HG02763 (cell line): ENCODE data around the gene UTP14C.
"Not testable (repeated sequence)": the region's sequence is repeated elsewhere in the genome, so short reads cannot be mapped to it uniquely, and the experiment has no call there.

Source experiments
- ATAC-seq: cut with Tn5 transposase; IDR thresholded peaks from one replicate; pipeline ENCODE4 v1.9.1; 2021; ENCODE audit warnings: mild to moderate bottlenecking, moderate library complexity; ENCODE audit not compliant: unreplicated experiment

Gene UTP14C

DNA sequence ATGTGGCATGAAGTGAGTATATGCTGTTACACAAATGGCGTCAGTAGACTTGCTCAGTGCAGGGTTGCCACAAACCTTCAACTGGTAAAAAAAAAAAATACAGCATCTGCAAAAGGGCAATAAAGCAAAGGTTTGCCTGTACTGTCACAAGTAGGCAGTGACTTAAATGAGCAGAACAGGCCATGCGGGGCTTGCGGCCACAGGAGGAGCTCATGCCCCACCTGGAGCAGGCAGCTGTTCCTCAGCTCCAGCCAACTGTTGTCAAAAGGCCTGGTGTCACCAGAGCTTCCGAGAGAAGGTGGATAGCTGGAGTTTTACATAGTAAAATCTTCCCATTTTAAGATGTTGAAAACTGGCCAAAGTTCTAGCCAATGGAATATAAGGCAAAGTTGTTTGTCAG, 20.9 kb upstream of the UTP14C start:
- ATAC-seq, result no peak

DNA sequence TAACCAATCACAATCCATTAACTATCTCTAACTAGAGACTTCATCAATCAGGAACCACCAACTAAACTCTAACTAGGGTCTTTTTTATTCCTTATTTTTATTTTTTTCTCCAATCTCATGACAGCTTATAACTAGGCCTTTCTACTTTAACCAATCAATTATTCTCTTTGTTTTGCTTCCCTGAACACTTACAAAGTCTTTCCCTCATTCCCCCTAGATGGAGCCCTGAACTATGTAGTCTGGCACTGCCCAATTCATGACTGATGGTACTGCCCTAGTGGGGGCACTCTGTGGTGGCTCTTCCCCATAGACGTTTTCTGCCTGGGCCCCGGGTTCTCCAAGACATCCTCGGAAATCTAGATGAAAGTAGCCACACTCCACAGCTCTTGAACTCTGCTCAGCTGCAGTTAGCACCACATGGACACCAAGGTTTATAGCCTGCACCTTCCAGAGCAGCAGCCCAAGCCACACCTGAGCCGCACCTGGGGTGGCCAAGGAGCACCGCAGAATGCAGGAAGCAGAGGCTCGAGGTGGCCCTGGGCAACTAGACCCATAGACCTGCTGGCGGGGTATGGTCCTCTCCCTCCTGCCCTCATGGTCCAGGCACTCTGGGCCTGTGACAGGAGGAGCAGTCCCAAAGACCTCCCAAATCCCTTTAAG, 19.9 kb upstream of the UTP14C start:
- ATAC-seq, result no peak

DNA sequence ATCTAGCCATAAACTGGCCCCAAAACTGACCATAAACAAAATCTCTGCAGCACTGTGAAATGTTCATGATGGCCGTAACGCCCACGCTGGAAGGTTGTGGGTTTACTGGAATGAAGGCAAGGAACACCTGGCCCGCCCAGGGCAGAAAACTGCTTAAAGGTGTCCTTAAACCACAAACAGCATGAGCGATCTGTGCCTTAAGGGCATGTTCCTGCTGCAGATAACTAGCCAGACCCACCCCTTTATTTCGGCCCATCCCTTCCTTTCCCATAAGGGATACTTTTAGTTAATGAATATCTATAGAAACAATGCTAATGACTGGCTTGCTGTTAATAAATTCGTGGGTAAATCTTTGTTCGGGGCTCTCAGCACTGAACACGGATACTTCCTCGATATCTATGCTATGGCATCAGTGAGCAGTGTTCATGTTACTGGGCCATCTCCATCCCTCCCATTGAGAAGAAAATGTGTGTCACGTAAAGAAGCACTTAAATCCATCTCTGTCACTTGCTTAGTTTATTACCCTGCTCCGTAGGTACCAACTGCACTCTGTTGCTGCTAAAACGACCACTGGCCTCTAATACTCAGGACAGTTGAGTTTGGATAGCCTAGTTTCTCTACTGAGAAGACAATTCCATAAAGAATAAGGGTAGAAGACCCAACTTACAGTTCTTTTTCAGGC, 18.5 kb upstream of the UTP14C start:
- no peak for ATAC-seq

- no peak for ATAC-seq
These were observed 17.8 kb upstream of the UTP14C start for GRCh38 chr13:52006523-52007245.

DNA sequence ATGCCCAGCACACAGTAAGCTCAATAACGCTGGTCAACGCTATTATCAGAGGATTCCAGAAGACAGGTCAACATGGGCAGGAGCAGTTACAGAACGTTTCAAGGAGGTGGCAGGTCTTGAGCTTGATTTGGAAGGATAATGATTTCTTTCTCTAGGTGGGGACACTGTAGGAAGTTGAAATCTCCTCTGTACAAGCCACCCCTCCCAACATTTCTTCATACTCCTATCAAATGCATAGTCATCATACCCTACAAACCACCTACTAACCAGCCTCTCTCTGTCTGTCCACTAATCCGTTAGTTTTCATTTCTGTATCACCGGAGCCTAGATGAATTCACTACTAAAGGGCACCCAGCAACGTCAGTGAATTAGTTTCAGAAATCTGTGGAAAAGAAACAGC, 14.5 kb upstream of the UTP14C start:
- ATAC-seq, result no peak

GRCh38 chr13:52010890-52011631, 13.4 kb upstream of the UTP14C start, which contains the start of gene ATP7B:
Gene ATP7B, minus strand, starts transcription at chr13:52011450. Its CDS starts 113 bp downstream, at chr13:52011337.
- ATAC-seq, result no peak

GRCh38 chr13:52011632-52012511, 12.6 kb upstream of the UTP14C start, which contains the start of gene ALG11:
Gene ALG11, plus strand, starts transcription at chr13:52012398. Its CDS starts 21 bp downstream, at chr13:52012419.
- peak; percentile 99 for ATAC-seq

- no peak for ATAC-seq
These were observed 12.0 kb upstream of the UTP14C start for GRCh38 chr13:52012512-52012836.

DNA sequence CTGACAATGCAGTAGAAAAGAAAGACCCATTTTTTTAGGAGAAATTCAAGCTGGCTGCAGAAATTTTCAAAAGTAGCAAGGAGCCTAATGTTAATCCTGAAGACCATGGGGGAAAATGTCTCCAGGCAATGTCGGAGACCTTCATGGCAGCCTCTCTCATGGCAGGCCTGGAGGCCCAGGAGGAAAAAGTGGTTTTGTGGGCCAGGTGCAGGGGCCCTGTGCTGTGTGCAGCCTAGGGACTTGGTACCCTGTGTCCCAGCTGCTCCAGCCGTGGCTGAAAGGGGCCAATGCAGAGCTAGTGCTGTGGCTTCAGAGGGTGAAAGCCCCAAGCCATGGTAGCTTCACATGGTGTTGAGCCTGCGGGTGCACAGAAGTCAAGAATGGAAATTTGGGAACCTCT, 8.2 kb upstream of the UTP14C start:
- ATAC-seq, result no peak

DNA sequence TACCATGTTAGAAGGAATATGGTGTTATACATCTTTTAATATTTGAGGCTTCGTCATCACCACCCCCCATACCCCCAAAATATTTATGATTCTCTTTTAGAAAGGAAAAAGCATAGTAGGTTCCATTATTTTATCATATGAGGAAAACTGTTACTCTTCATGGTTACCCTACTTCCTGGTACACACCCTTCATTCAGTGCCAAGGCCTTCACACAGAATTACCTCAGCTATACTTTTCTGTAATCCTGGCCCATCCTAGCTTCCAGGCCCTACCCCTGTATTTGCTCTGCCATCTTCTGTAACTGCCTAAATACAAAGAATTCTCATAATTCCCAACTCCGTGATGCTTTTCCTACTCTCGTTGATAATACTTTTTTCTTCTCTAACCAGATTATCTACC, 4.3 kb upstream of the UTP14C start:
- no peak for ATAC-seq

DNA sequence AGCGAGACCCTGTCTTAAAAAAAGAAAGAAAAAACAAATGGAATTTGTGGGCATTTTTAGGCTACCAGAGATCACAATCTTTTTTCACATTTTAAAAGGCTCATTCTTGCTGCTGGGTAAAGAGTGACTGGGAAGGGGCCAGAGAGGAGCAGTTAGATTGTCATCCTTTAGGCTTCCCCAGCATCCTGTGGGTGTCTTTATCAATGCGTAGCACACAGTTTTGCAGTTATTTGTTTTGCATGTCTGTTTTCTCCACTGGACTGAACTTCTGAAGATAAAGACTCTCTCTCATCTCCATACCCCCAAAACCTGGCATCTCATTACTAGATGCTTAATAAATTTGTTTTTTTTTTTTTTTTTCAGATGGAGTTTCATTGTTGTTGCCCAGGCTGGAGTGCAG, 2.1 kb upstream of the UTP14C start:
- ATAC-seq, result no peak

DNA sequence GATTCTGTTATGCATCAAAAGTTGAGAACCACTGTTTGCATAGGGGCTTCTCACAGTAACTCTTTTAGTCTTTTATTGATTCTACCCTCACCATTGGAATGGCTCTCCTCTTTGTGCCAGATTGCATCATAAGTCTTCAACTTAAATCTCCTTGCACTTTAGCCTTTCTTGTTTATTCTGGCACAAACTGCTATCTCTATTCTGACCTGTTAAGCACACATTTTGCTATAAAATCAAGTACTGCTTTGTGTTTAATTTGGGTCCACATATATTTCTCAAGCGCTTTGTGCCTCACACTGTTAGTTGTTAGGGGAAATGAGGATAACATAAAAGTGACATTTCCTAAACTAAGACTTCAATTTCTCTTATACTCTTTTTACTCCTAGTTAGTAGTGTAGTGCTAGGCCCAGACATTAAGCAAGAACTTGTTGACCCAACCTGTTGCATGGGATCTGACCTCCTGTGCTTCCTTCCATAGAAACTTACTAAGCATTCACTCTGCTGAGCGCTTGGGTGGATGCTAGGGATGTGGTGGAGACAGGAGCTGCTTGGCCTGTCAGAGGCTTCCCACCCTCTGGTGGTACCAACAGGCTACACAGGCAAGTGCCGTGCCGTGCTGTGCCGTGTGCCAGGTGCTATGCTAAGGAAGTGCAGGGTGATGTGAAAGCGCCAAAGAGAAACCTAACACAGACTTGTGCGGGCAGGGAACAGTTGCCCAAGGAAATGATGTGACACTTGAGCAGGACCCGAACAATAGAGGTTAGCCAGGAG, 1.2 kb downstream of the UTP14C start:
- ATAC-seq, result no peak

DNA sequence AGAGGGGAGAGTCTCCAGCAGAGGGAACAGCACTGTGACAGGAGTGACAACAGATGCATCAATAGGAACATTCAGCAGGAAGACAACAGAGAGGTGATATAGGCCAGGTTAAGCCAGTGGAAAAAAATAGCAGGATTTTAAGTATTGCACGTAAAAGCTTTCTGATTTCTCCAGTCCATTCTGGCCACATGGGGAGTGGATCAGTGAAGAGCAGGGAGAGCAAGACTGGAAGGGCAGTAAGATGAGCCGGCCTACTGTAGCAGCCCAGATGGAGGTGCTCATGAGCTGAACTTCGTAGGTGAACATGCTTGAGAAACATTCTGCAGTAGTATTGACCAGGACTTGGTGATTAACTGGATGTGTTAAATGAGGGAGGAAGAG, 1.7 kb downstream of the UTP14C start:
- no peak for ATAC-seq

- ATAC-seq, result no peak
These were observed 3.3 kb downstream of the UTP14C start for GRCh38 chr13:52027832-52028231.

DNA sequence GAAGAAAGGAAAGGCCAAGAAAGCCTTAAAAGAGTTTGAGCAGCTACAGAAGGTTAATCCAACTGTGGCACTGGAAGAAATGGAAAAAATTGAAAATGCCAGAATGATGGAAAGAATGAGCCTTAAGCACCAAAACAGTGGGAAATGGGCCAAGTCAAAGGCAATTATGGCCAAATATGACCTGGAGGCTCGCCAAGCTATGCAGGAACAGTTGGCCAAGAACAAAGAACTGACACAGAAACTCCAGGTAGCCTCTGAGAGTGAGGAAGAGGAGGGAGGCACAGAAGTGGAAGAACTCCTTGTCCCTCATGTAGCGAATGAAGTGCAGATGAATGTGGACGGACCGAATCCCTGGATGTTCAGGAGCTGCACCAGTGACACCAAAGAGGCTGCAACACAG, 5.1 kb downstream of the UTP14C start:
- no peak for ATAC-seq

- ATAC-seq, result not testable (repeated sequence)
These were observed 5.9 kb downstream of the UTP14C start for GRCh38 chr13:52030401-52030800.

DNA sequence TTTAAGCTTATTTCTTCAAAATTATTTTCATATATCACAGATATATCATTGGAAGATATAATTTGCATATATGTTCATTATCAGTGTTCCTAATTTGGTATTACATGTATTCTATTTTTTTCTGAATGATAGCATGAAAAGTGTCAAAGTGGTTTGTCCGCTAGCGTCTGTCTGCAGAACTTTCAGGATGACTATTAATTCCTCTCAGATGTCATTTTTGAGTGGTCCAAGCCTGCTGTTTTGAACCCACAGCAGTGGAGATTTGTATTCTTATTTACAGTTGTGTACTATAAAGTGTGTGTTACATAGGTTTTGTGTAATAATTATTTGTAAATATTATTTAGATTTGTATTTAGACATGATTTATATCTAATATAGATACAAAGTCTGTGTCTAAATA, 8.5 kb downstream of the UTP14C start:
- no peak for ATAC-seq

DNA sequence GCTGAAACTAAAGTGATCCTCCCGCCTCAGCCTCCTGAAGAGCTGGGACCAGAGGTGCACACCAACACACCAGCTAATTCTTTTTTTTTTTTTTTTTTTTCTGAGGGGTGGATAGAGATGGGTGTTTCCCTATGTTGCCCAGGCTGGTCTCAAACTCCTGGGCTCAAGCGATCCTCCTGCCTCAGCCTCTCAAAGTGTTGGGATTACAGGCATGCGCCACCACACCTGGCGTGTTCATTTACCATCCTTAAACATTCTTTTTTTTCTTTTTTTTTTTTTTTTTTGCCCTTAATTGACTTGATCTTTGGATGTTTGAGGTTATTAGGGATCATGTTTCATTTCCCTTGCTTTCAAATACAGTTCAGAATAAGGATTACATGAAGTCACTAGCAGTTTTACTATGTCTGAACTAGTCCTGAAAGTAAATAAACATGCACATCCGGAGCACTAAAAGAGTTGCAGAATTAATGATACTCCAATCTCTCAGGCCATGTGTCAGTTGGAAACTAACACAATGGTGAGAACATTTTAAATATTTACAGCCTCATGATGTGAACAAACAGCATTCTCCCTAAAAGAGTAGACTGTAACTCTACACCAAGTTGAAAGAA, 10.2 kb downstream of the UTP14C start:
- no peak for ATAC-seq

GRCh38 chr13:52036037-52036436, 11.5 kb downstream of the UTP14C start:
- ATAC-seq, result no peak
